PC-9 (cell line): ENCODE results near the gene RLN3.

Experiments
- EZH2 ChIP-seq: fragments of 200-600 bp; sonication (generic); IDR thresholded peaks from 2 replicates; pipeline ENCODE4 v1.8.0; 2017; ENCODE audit warnings: antibody characterized with exemption, low read depth
- TF ChIP-seq, protein P1 (sequence below): fragments of 200-600 bp; sonication (generic); conservative IDR thresholded peaks from 2 replicates; pipeline ENCODE4 v1.6.1; 2017; ENCODE audit warnings: mixed run types, antibody characterized with exemption, mild to moderate bottlenecking, moderate library complexity

DNA sequence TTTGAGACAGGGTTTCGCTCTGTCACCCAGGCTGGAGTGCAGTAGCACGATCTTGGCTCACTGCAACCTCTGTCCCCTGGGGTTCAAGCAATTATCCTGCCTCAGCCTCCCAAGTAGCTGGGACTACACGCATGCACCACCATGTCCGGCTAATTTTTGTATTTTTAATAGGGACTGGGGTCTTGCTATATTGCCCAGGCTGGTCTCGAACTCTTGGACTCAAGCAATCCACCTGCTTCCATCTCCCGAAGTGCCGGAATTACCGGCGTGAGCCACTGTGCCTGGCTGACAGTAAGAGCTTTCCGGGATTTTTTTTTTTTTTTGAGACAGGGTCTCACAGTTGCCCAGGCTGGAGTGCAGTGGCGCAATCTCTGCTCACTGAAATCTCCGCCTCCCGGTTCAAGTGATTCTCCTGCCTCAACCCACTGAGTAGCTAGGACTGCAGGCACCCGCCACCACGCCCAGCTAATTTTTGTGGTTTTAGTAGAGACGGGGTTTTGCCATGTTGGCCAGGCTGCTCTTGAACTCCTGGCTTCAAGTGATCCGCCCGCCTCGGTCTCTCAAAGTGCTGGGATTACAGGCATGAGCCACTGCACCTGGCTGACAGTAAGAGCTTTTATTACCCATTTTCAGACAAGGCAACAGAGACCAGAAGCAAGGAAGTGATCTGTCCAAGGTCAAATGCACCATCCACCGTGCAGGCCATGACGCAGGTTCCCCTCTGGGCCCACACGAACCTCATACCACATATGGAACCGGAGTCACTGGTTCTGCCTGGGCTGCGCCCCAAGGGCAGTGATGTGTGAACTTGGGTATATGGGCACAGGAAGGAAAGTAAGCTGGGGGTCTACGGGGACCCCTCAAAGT lies 42.8 kb upstream of the RLN3 start:
- TF ChIP-seq, protein P1, sequence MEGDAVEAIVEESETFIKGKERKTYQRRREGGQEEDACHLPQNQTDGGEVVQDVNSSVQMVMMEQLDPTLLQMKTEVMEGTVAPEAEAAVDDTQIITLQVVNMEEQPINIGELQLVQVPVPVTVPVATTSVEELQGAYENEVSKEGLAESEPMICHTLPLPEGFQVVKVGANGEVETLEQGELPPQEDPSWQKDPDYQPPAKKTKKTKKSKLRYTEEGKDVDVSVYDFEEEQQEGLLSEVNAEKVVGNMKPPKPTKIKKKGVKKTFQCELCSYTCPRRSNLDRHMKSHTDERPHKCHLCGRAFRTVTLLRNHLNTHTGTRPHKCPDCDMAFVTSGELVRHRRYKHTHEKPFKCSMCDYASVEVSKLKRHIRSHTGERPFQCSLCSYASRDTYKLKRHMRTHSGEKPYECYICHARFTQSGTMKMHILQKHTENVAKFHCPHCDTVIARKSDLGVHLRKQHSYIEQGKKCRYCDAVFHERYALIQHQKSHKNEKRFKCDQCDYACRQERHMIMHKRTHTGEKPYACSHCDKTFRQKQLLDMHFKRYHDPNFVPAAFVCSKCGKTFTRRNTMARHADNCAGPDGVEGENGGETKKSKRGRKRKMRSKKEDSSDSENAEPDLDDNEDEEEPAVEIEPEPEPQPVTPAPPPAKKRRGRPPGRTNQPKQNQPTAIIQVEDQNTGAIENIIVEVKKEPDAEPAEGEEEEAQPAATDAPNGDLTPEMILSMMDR: no peak
- TF ChIP-seq EZH2: no peak
